SK-N-SH (cell line): ENCODE results near the gene RNF212. TPM values are rescaled to one million over a fixed set of nuclear protein-coding genes. Genes with fewer than 3 reads are reported as not detected.

Experiments used
- CTCF ChIA-PET: fragments of 300-600, 350-600 bp; formaldehyde crosslinking; extraction: SDS; loops from one replicate; lab custom pipeline; 2021; lab: Yijun Ruan, JAX
- POLR2A ChIA-PET: fragments of 350-600 bp; sonication (Branson Sonifier 250); formaldehyde crosslinking; extraction: SDS; loops from one replicate; lab custom pipeline; 2020; ENCODE audit warnings: antibody characterized with exemption, inconsistent platforms; lab: Yijun Ruan, JAX
- DNase-seq: peaks from one replicate; pipeline ENCODE4 v3.0.0; 2012
- H2AFZ ChIP-seq: fragments of 200-600 bp; sonication (generic); 2 replicates; pipeline ENCODE4 v1.8.1; 2016; ENCODE audit warnings: antibody characterized with exemption, mild to moderate bottlenecking, low read depth
- H3F3A ChIP-seq: fragments of 200-600 bp; sonication (generic); replicated peaks from 2 replicates; pipeline ENCODE3; 2016; ENCODE audit warnings: antibody characterized with exemption, mild to moderate bottlenecking; ENCODE audit not compliant: insufficient read depth
- H3K27ac ChIP-seq, 2 experiments: fragments of 200-500 bp in 1 of 2; fragments of 200-600 bp in 1 of 2; sonication (Bioruptor generic) in 1 of 2; sonication (generic), shearing (Covaris generic) in 1 of 2; 2 replicates each; pipeline versions ENCODE4 v1.5.1 to v1.6.1; 2014 to 2016; ENCODE audit warnings: low read depth in 2 of 2, inconsistent platforms in 1 of 2, low read length in 1 of 2, mild to moderate bottlenecking in 1 of 2, mixed read lengths in 1 of 2
- H3K27me3 ChIP-seq: fragments of 200-600 bp; sonication (generic), shearing (Covaris generic); 2 replicates; pipeline ENCODE4 v1.6.1; 2016; ENCODE audit warnings: mixed run types; ENCODE audit not compliant: insufficient read depth
- H3K36me3 ChIP-seq, 2 experiments: fragments of 200-500 bp in 1 of 2; fragments of 200-600 bp in 1 of 2; sonication (Bioruptor generic) in 1 of 2; sonication (generic) in 1 of 2; replicated peaks in 1 of 2; 2 replicates each; pipeline versions ENCODE3 to v1.5.1; 2014 to 2016; ENCODE audit warnings: low read length in 1 of 2, mild to moderate bottlenecking in 1 of 2; ENCODE audit not compliant: insufficient read depth in 2 of 2, control insufficient read depth in 1 of 2
- H3K4me1 ChIP-seq, 2 experiments: fragments of 200-500 bp in 1 of 2; fragments of 200-600 bp in 1 of 2; sonication (Bioruptor generic) in 1 of 2; sonication (generic), shearing (Covaris generic) in 1 of 2; 2 replicates each; pipeline versions ENCODE4 v1.5.1 to v1.6.1; 2014 to 2016; ENCODE audit warnings: low read depth in 1 of 2, low read length in 1 of 2, mixed run types in 1 of 2; ENCODE audit not compliant: insufficient read depth in 2 of 2, control insufficient read depth in 1 of 2
- H3K4me2 ChIP-seq: fragments of 200-600 bp; sonication (generic), shearing (Covaris generic); 2 replicates; pipeline ENCODE4 v1.6.1; 2017; ENCODE audit warnings: mixed run types
- H3K4me3 ChIP-seq, 2 experiments: fragments of 200-500 bp in 1 of 2; fragments of 200-600 bp in 1 of 2; sonication (Bioruptor generic) in 1 of 2; sonication (generic), shearing (Covaris generic) in 1 of 2; 2 replicates each; pipeline versions ENCODE4 v1.5.1 to v1.8.1; 2014 to 2016; ENCODE audit warnings: low read depth in 2 of 2, inconsistent platforms in 1 of 2, low read length in 1 of 2, mild to moderate bottlenecking in 1 of 2, mixed read lengths in 1 of 2, moderate library complexity in 1 of 2
- H3K79me2 ChIP-seq: fragments of 200-600 bp; sonication (generic); 2 replicates; pipeline ENCODE4 v1.8.1; 2017; ENCODE audit warnings: mild to moderate bottlenecking; ENCODE audit not compliant: insufficient read depth
- H3K9ac ChIP-seq: fragments of 200-600 bp; sonication (generic); 2 replicates; pipeline ENCODE4 v1.6.1; 2017; ENCODE audit warnings: mixed run types
- H3K9me2 ChIP-seq: fragments of 200-600 bp; sonication (generic); 2 replicates; pipeline ENCODE4 v1.6.1; 2017; ENCODE audit warnings: mixed run types
- H3K9me3 ChIP-seq: fragments of 200-600 bp; sonication (generic); 2 replicates; pipeline ENCODE4 v1.6.1; 2017; ENCODE audit warnings: mixed run types, mild to moderate bottlenecking, moderate library complexity
- H4K20me1 ChIP-seq: fragments of 200-600 bp; sonication (generic); 2 replicates; pipeline ENCODE4 v1.6.1; 2017; ENCODE audit warnings: mild to moderate bottlenecking, mixed run types; ENCODE audit not compliant: insufficient read depth
- CHD2 ChIP-seq: fragments of 150-350 bp; IDR thresholded peaks from 2 replicates; pipeline ENCODE4 v1.6.1; 2018; ENCODE audit warnings: low read length; ENCODE audit not compliant: partially characterized antibody
- EP300 ChIP-seq, 2 experiments: IDR thresholded peaks; 2 replicates each; pipeline versions ENCODE4 v1.4.0 to v1.6.1; 2012; ENCODE audit warnings: borderline replicate concordance in 1 of 2, low read depth in 1 of 2, low read length in 1 of 2
- EZH2phosphoT487 ChIP-seq: fragments of 200-600 bp; sonication (generic); IDR thresholded peaks from 2 replicates; pipeline ENCODE4 v1.6.1; 2017; ENCODE audit warnings: low read depth, mixed run types, mild to moderate bottlenecking, antibody characterized with exemption, moderate library complexity, borderline replicate concordance
- JUND ChIP-seq: IDR thresholded peaks from 2 replicates; pipeline ENCODE4 v1.4.0; 2012
- MEF2A ChIP-seq: IDR thresholded peaks from 2 replicates; pipeline ENCODE4 v1.4.0; 2012; ENCODE audit warnings: low read depth, borderline replicate concordance
- MXI1 ChIP-seq: IDR thresholded peaks from 2 replicates; pipeline ENCODE4 v1.6.1; 2012; ENCODE audit warnings: mild to moderate bottlenecking, low read depth, low read length, improper control_type of control experiment
- NFIC ChIP-seq: IDR thresholded peaks from 2 replicates; pipeline ENCODE4 v1.4.0; 2012; ENCODE audit warnings: borderline replicate concordance
- NRF1 ChIP-seq: IDR thresholded peaks from 2 replicates; pipeline ENCODE4 v1.6.1; 2012; ENCODE audit warnings: low read depth, mild to moderate bottlenecking, low read length
- SIN3A ChIP-seq: IDR thresholded peaks from 2 replicates; pipeline ENCODE4 v1.6.1; 2012; ENCODE audit warnings: low read depth, mild to moderate bottlenecking, low read length, moderate library complexity, borderline replicate concordance
- TAF1 ChIP-seq: IDR thresholded peaks from 2 replicates; pipeline ENCODE4 v1.6.1; 2012; ENCODE audit warnings: low read depth, mild to moderate bottlenecking, low read length, moderate library complexity, borderline replicate concordance
- TCF12 ChIP-seq: IDR thresholded peaks from 2 replicates; pipeline ENCODE4 v1.4.0; 2012
- TEAD4 ChIP-seq: IDR thresholded peaks from 2 replicates; pipeline ENCODE4 v1.4.0; 2012; ENCODE audit warnings: mild to moderate bottlenecking, borderline replicate concordance; ENCODE audit not compliant: insufficient read depth
- YY1 ChIP-seq: IDR thresholded peaks from 2 replicates; pipeline ENCODE4 v1.4.0; 2012; ENCODE audit warnings: low read depth, mild to moderate bottlenecking
- WGBS: methylation state at CpG from one replicate; pipeline ENCODE4 v1.1.6; 2017; ENCODE audit warnings: low lambda C conversion rate; 5-methylcytosine and 5-hydroxymethylcytosine counted together
- polyA plus RNA-seq, 3 experiments: library from polyadenylated mRNA; depleted of rRNA; stranded (reverse); fragments of >200 nt; gene quantifications; 2 replicates each; pipeline ENCODE4 v1.2.3, GENCODE V29; 2012

Gene RNF212
- polyA plus RNA-seq, 1 of the 3 experiments (the other 2 are of a cell fraction) = 7.0 TPM

GRCh38 chr4:1040344-1041146, 72.8 kb downstream of the RNF212 start:
- no peak overlapping the region for H3K9ac ChIP-seq
- CTCF ChIA-PET = no interaction called here
- DNase-seq = no peak
- H3K79me2 ChIP-seq = no peaks in the 10 kb centered on the region
- H2AFZ ChIP-seq = no peak overlapping the region
- TF ChIP-seq CHD2 = no peak
- TF ChIP-seq, all 33 proteins: peak for 0
- no peaks in the 10 kb centered on the region for H3K9me2 ChIP-seq
- H4K20me1 ChIP-seq = no peaks in the 10 kb centered on the region
- no peak overlapping the region for H3K4me2 ChIP-seq
- H3K27ac ChIP-seq = no peak overlapping the region
- WGBS = 94% methylated on average over 17 of the region's 21 CpGs
- H3K36me3 ChIP-seq = no peaks in the 10 kb centered on the region
- H3K4me3 ChIP-seq = no peak overlapping the region
- peaks cover 8% of the 10 kb centered on the region; the same call in 1 of the 2 replicates for H3K27me3 ChIP-seq
- POLR2A ChIA-PET = no interaction called here
- peaks cover 7% of the 10 kb centered on the region for H3F3A ChIP-seq
- H3K4me1 ChIP-seq = peaks cover 3 to 28% of the 10 kb centered on the region in 2 experiments; a peak in 2 of 4 replicates
- H3K9me3 ChIP-seq = no peaks in the 10 kb centered on the region

- ChIA-PET POLR2A (no interaction called here), CTCF (no interaction called here)
- DNase-seq = no peak
- no peak overlapping the region for H3K4me2 ChIP-seq
- peaks cover 3 to 21% of the 10 kb centered on the region in 2 experiments; a peak in 2 of 4 replicates for H3K4me1 ChIP-seq
- no peak for TF ChIP-seq CHD2
- TF ChIP-seq MXI1 = no peak
- no peak for TF ChIP-seq MEF2A
- no peak for TF ChIP-seq YY1
- TF ChIP-seq TEAD4 = no peak
- no peak for TF ChIP-seq SIN3A
- no peak for TF ChIP-seq EP300 (IDR thresholded peaks at IDR 0.05; ENCODE audit: borderline replicate concordance in 1 of 2, low read depth in 1 of 2, low read length in 1 of 2)
- no peak for TF ChIP-seq NFIC
- no peak for TF ChIP-seq JUND
- TF ChIP-seq TAF1 = no peak
- TF ChIP-seq NRF1 = no peak
- TF ChIP-seq TCF12 = no peak
- TF ChIP-seq EZH2phosphoT487 = no peak
- H3K9ac ChIP-seq = no peak overlapping the region
- no peaks in the 10 kb centered on the region for H3K79me2 ChIP-seq
- H3K36me3 ChIP-seq = no peaks in the 10 kb centered on the region
- H2AFZ ChIP-seq = no peak overlapping the region
- peaks cover 3% of the 10 kb centered on the region for H3F3A ChIP-seq
- H3K27me3 ChIP-seq = peaks cover under 1% of the 10 kb centered on the region; the same call in 1 of the 2 replicates
- no peak overlapping the region for H3K4me3 ChIP-seq
- 90% methylated on average over 9 of the region's 20 CpGs for WGBS
- no peaks in the 10 kb centered on the region for H3K9me3 ChIP-seq
- H4K20me1 ChIP-seq = no peaks in the 10 kb centered on the region
- no peaks in the 10 kb centered on the region for H3K9me2 ChIP-seq
- no peak overlapping the region for H3K27ac ChIP-seq
Measured at GRCh38 chr4:1039493-1040343, 73.6 kb downstream of the RNF212 start.
